Measurements from ENCODE around the gene FLYWCH2. TPM values are rescaled to one million over a fixed set of nuclear protein-coding genes. Genes with fewer than 3 reads are reported as not detected.
A peak's percentile ranks its signal among the peaks of the same experiment; 100 is the strongest.

Gene FLYWCH2
- total and polyA plus RNA-seq, 2 of the 13 experiments (the other 11 are each of a cell fraction or from before 2014, with no cell fraction given), result 16.9 to 19.8 TPM

GRCh38 chr16:2874032-2874911 is 8.7 kb upstream of the FLYWCH2 start (continued):
- TF ChIP-seq SIN3B (IDR thresholded peaks at IDR 0.05; ENCODE audit: low read length), result no peak
- no peak for TF ChIP-seq ZZZ3 (CRISPR knock-in tag; IDR thresholded peaks at IDR 0.05; ENCODE audit: borderline replicate concordance)
- TF ChIP-seq CREM (IDR thresholded peaks at IDR 0.05), result no peak
- no peak for TF ChIP-seq CREM (CRISPR knock-in tag; IDR thresholded peaks at IDR 0.05)
- TF ChIP-seq ATF7-NPFF (CRISPR knock-in tag; IDR thresholded peaks at IDR 0.05; ENCODE audit: low read depth), result no peak
- TF ChIP-seq MAFK (conservative IDR thresholded peaks at IDR 0.05 in 1 of 2, IDR thresholded peaks at IDR 0.05 in 1 of 2; ENCODE audit: low read length in 2 of 2), result no peak

DNA sequence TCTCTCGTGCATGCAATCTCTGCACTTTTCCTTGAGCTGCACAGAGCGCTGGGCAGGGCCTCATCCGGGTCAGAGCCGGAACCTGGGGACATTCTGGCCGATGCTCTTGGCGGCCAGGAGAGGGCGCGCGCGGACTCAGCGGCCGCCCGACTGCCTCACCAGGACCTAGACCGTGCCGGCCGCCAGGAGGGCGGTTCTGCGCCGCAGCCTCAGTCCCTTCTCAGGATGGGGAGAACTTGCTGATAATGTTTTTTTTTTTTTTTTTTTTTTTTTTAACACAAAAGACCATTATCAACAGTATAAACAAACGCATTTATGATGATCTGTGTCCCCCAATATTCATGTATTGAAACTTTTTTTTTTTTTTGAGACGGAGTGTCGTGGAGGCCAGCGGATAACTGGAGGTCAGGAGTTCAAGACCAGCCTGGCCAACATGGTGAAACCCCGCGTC is 8.1 kb upstream of the FLYWCH2 start:
- ATAC-seq, result peak; percentile 97
- Histone ChIP-seq H2AFZ (ENCODE audit: low read length) (no peak overlapping the region), H4K20me1 (ENCODE audit: insufficient read depth, low read length) (no peaks in the 10 kb centered on the region), H3K9ac (ENCODE audit: insufficient read depth, low read depth, low read length) (peak overlapping the region; percentile 37; the same call in 1 of the 2 replicates), H3K4me3 (replicated peaks in 1 of 3; ENCODE audit: insufficient read depth in 1 of 3, low read depth in 2 of 3, low read length in 3 of 3) (peak overlapping the region in 1 of 3 experiments; percentile 58; a peak in 2 of 6 replicates), H3K4me2 (ENCODE audit: low read depth, low read length) (peak overlapping the region; percentile 71), H3K27me3 (ENCODE audit: control insufficient read depth in 1 of 2, insufficient read depth in 2 of 2, low read length in 2 of 2) (no peaks in the 10 kb centered on the region; a peak in 1 of 5 replicates), H3K4me1 (ENCODE audit: insufficient read depth, low read length) (peaks cover 19% of the 10 kb centered on the region), H3K27ac (ENCODE audit: extremely low read length, insufficient read depth, low read length) (no peak overlapping the region), H3K79me2 (ENCODE audit: insufficient read depth, low read length) (no peaks in the 10 kb centered on the region), H3K36me3 (replicated peaks in 1 of 2; ENCODE audit: control insufficient read depth in 1 of 2, insufficient read depth in 2 of 2, low read length in 2 of 2) (no peaks in the 10 kb centered on the region), H3K9me3 (ENCODE audit: low read length) (no peaks in the 10 kb centered on the region)
- ChIA-PET CTCF (ENCODE audit: low intra/inter-chr PET ratio, low total read pairs) (interaction anchor here (1.1 to 2.1 kb wide), 6 partner anchors 31 to 52 kb away, joined by 3 to 24 read pairs (median 6); no protein-coding TSS in a partner anchor), POLR2A (interaction anchor here (0.7 to 1.0 kb wide), 4 partner anchors 8 to 101 kb away, joined by 3 to 8 read pairs (median 5); partner anchors contain the start of genes FLYWCH1 and FLYWCH2)
- peak; percentile 67 for FAIRE-seq
- in situ Hi-C loops (cut with HindIII; ENCODE audit: extremely low pct_ligation_motif_present, low pct_unique_long_range_greater_than_20kb) (loop anchor here (5.0 kb wide), 2 partner anchors 37 to 38 kb away; partner anchors contain the start of gene FLYWCH1), intact Hi-C loops (cut with micrococcal nuclease; ENCODE audit: unreplicated experiment) (loop anchor here (2.0 kb wide), 2 partner anchors 30 to 44 kb away; no protein-coding TSS in a partner anchor)
- peak; percentile 49 for DNase-seq (ENCODE audit: low spot score)
- 12% methylated on average over 25 of the region's 25 CpGs for WGBS (ENCODE audit: low lambda C conversion rate)
- no TSS peak for BruUV-seq (replicated peaks)
- TF ChIP-seq FOSL2 (CRISPR knock-in tag; IDR thresholded peaks at IDR 0.05) (peak; percentile 63), ZMYM3 (CRISPR knock-in tag; IDR thresholded peaks at IDR 0.05) (peak; percentile 20; the same call in 1 of the 2 replicates), TCF12 (IDR thresholded peaks at IDR 0.05) (no peak), TCF12 (CRISPR knock-in tag; IDR thresholded peaks at IDR 0.05) (no peak), HOXA3 (CRISPR knock-in tag; IDR thresholded peaks at IDR 0.05) (peak; percentile 38; the same call in 1 of the 2 replicates), CAMTA2 (CRISPR knock-in tag; IDR thresholded peaks at IDR 0.05; ENCODE audit: borderline replicate concordance) (no peak), ADNP (CRISPR knock-in tag; IDR thresholded peaks at IDR 0.05) (peak; percentile 9; the same call in 1 of the 2 replicates), FOXM1 (CRISPR knock-in tag; IDR thresholded peaks at IDR 0.05) (no peak), BRCA1 (CRISPR knock-in tag; IDR thresholded peaks at IDR 0.05) (no peak), KAT8 (CRISPR knock-in tag; IDR thresholded peaks at IDR 0.05) (peak; percentile 35; the same call in 1 of the 2 replicates), ZFP37 (CRISPR knock-in tag; IDR thresholded peaks at IDR 0.05; ENCODE audit: borderline replicate concordance) (no peak), HMGA1 (CRISPR knock-in tag; conservative IDR thresholded peaks at IDR 0.05) (no peak), ZNF720 (CRISPR knock-in tag; IDR thresholded peaks at IDR 0.05) (no peak), FOXP1 (IDR thresholded peaks at IDR 0.05) (no peak), FOXP1 (CRISPR knock-in tag; IDR thresholded peaks at IDR 0.05) (no peak), SOX6 (IDR thresholded peaks at IDR 0.05) (no peak), SOX6 (CRISPR knock-in tag; IDR thresholded peaks at IDR 0.05) (0 out of 2 replicates have a peak, but pooled peaks have one; percentile 32), ZNF331 (CRISPR knock-in tag; IDR thresholded peaks at IDR 0.05) (peak; percentile 34; the same call in 1 of the 2 replicates), ERF (CRISPR knock-in tag; IDR thresholded peaks at IDR 0.05) (no peak), ATF3 (CRISPR knock-in tag; IDR thresholded peaks at IDR 0.05) (no peak)

All from HepG2 (cell line).